HG02840 (cell line): Measurements from ENCODE around the gene DHRS9.
A peak's percentile ranks its signal among the peaks of the same experiment; 100 is the strongest.

Experiments used
- ATAC-seq: cut with Tn5 transposase; IDR thresholded peaks from one replicate; pipeline ENCODE4 v1.9.1; 2021; ENCODE audit warnings: mild to moderate bottlenecking, moderate library complexity, moderate number of reproducible peaks; ENCODE audit not compliant: unreplicated experiment, low FRiP score

The DHRS9 gene

GRCh38 chr2:169093535-169093934, 24.2 kb downstream of the DHRS9 start:
- ATAC-seq, result no peak

GRCh38 chr2:169094676-169095075, 25.3 kb downstream of the DHRS9 start:
- no peak for ATAC-seq

DNA sequence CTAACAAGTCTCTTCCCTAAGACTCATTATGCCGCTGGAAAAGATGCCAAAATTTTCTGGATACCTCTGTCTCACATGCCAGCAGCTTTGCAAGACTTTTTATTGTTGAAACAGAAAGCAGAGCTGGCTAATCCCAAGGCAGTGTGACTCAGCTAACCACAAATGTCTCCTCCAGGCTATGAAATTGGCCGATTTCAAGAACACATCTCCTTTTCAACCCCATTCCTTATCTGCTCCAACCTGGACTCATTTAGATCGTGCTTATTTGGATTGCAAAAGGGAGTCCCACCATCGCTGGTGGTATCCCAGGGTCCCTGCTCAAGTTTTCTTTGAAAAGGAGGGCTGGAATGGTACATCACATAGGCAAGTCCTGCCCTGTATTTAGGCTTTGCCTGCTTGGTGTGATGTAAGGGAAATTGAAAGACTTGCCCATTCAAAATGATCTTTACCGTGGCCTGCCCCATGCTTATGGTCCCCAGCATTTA, 26.3 kb downstream of the DHRS9 start:
- no peak for ATAC-seq

DNA sequence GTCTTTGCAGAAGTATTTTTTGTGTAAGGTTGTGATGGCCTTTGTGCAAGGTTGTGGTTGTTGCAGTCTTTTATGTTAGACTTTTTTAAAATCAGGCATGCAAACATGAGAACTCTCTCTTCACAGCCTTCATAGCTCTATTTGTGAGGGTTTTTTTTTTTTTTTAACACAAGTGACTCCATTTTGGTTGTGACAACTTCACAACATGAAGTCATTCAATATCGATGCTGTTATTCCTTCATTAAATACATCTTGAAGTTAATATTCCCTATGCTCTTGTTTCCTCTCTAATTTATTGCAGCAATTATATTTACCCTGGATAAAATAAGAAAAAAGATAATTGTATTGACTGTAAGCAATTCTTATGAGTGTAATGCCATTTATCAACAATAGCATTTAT, 35.5 kb downstream of the DHRS9 start:
- no peak for ATAC-seq

DNA sequence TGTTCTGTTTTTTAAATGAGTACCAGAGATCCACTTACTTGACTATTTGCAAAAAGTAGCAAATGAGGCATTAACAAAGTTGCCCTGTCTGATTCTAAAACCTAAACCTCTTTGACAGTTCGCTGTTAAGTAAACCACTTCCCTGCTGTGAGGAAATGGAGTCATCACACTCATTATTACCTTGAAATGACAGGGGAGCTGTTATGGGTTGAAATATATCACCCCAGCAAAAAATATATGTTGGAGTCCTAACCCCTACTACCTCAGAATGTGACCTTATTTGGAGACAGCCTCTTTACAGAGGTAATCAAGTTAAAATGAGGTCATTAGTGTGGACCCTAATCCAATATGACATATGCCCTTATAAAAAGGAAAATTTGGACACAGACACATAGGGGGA, 36.1 kb downstream of the DHRS9 start:
- no peak for ATAC-seq

- ATAC-seq, result no peak
Measured at GRCh38 chr2:169106134-169106533, 36.8 kb downstream of the DHRS9 start.

- no peak for ATAC-seq
Measured at GRCh38 chr2:169106563-169107545, 37.5 kb downstream of the DHRS9 start.

- peak; percentile 66 for ATAC-seq
Measured at GRCh38 chr2:169107645-169108044, 38.3 kb downstream of the DHRS9 start.

DNA sequence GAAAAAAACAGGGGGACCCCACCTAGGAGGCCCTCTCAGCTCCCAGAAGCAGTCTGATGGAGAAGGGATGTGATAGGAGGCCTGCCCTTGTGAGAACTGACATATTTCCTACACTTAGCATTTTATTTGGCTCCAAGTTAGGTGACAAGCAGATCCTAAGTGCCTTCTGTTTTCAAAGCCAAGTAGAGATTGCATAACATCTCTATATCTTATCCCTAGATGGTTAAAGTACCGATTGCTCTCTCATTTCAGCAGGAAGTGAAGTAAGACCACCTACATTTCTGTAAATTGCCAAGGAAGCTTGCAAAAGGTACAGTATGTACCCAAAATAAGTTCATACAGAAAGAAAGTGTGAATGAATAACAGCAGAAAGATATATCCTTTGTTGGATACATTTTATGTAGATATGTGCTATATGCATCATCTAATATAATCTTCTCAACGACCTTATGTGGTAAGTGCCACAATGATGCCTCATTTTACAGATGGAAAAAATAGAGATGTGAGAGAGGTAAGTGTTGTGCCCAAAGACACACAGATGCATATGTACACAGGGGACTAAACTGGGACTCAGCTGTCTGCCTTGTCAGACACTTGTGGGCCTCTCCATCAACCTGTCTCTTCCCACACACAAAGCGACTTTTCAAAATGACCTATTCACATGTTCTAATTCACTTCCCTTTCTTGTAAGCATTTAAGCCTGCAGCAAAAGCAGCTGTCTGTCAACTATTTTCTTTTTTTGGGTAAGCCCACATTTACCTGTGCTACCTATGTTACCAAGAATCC, 38.9 kb downstream of the DHRS9 start:
- ATAC-seq, result peak; percentile 9

DNA sequence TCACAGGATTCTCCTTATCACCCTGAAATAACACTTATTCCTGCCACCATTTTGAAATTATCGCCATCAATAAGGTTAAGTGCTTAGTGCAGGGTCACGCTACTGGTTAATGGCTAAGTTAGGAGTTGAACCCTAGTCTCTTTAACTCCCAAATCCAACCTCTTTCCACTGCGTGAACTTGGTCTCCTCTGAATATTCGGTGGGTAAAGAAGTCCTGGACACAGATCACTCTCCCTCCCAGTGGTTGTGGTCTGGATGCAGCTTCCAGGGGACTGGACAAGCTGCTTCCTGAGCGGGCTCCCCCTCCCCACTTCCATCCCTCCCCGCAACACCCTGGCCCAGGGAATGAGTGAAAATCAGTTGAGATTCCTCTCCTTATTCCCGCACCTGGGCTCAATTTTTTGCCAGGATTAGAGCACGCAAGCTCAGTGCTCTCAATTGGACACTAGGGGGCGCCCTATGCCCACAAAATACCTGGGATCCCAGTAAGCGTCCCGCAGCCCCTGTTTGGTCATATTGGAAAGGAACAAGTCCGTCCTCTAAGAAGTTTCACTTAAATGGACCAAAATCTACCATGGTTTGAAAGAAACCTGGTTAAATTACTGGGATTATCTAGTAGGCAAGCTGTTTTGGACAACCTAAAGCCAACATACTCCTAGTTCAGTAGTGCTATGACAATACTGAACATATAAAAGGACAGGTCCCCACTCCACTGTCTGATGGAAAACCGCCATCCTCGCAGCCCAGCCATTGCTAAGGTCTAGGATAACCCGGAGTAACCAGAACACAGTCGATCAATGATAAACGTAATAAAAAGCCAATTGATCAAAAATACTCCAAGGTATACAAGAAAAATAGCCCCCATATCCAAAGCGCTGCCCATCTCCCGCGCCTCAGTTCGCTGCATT, 40.4 kb downstream of the DHRS9 start:
- no peak for ATAC-seq

- no peak for ATAC-seq
Measured at GRCh38 chr2:169110419-169110818, 41.1 kb downstream of the DHRS9 start.

GRCh38 chr2:169110916-169111315, 41.6 kb downstream of the DHRS9 start:
- no peak for ATAC-seq

- ATAC-seq, result no peak
Measured at GRCh38 chr2:169112841-169113240, 43.5 kb downstream of the DHRS9 start.

GRCh38 chr2:169114056-169114455, 44.7 kb downstream of the DHRS9 start:
- ATAC-seq, result no peak

DNA sequence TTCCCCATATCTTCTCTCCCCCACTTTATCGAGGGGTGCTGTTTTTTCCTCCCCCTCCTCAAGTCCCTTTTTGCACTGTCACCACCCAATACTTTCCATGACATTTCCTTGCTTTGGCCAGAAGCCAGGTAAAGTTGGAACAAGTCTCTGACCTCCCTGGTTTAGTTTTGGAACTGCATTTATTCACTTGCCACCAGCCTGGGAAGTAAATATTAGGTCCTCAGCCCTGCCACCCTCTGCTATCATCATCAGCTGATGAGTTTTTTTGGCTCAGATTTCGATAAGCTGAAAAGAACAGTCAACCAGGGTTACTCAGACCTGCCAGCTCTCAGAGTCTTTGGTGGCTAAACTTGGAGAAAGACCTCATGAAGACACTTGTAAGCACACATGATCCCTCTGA, 47.0 kb downstream of the DHRS9 start:
- no peak for ATAC-seq

GRCh38 chr2:169116993-169117392, 47.6 kb downstream of the DHRS9 start:
- ATAC-seq, result no peak

DNA sequence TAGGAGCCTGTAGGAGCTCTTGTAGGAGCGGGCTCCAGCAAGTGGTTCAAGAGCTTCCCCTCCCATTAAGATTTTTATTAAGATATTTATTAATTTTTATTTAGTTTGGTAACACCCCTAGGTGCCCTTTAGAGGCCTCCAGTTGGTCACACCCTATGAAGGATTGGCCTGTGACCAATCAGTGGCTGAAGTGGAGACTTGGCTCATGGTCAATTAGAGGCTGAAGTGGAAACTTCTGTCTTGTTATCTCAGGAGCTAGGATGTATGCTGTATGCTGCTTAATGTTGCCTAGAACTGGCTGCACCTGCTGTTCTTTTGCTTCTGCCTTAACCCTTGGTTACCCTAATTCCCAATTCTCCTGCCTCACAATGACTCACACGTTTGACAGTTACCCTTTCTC, 48.7 kb downstream of the DHRS9 start:
- no peak for ATAC-seq

GRCh38 chr2:169119123-169119760, 49.9 kb downstream of the DHRS9 start:
- no peak for ATAC-seq

GRCh38 chr2:169119851-169120250, 50.5 kb downstream of the DHRS9 start:
- ATAC-seq, result no peak
